Left cardiac atrium (tissue), 4 donors: Measurements from ENCODE around the gene ABCG5. TPM values are rescaled to one million over a fixed set of nuclear protein-coding genes. Genes with fewer than 3 reads are reported as not detected.
A peak's percentile ranks its signal among the peaks of the same experiment; 100 is the strongest.

ENCODE experiments used
- ATAC-seq, 2 donors: fragments of 200-7000 bp; cut with Tn5 transposase; one replicate each; pipeline ENCODE4 v1.9.1; 2020; ENCODE audit warnings: mild to moderate bottlenecking in 2 of 2, moderate library complexity in 2 of 2
- DNase-seq: peaks from one replicate; pipeline ENCODE4 v3.0.0-alpha.2; 2020
- intact Hi-C, 2 donors: fragments of 100-400 bp; cut with DNase I; formaldehyde crosslinking; loops; one replicate each; pipeline versions ENCODE4 v1.14.1 to v1.15.1; 2022 to 2023
- long read RNA-seq: library from polyadenylated mRNA; unstranded; transcript quantifications from one replicate; pipeline ENCODE4 v2.0.0, GENCODE V29; 2021
- total RNA-seq, 2 donors: library from RNA; stranded (reverse); fragmentation: NEBNext Ultra II Directional; extraction: Animal tissue kit (Norgen Biotek cat#: 25700); gene quantifications; one replicate each; pipeline ENCODE4 v1.2.1, GENCODE V29; 2021
- donor health status: DM: no; HTN: yes; CAD: no.
- donor health status: DM: no; HTN: yes; CAD: no; lungs with severe emphysema.
- donor health status: DM: yes; HTN: yes; CAD: no.
- donor health status: Dilated cardiomyopathy.

The ABCG5 gene
- total RNA-seq: not detected
- long read RNA-seq: 0 reads

GRCh38 chr2:43838560-43839267 lies at the start of gene ABCG5, which contains the start of gene ABCG8:
TSS of gene ABCG5 (minus strand) at chr2:43838839. CDS start at chr2:43838679, 160 bp downstream.
TSS of gene ABCG8 (plus strand) at chr2:43838971. CDS start at chr2:43839054, 83 bp downstream.
- intact Hi-C loops: no loop called here
- ATAC-seq (no peak), DNase-seq (no peak)

GRCh38 chr2:43887176-43887575 lies 48.5 kb upstream of the ABCG5 start:
- DNase-seq (no peak), ATAC-seq (no peak)
- intact Hi-C loops: no loop called here

GRCh38 chr2:43885132-43885632 lies 46.5 kb upstream of the ABCG5 start:
- ATAC-seq: no peak
- intact Hi-C loops: no loop called here

GRCh38 chr2:43884689-43885088 lies 46.0 kb upstream of the ABCG5 start:
- ATAC-seq: no peak
- intact Hi-C loops: no loop called here
- no peak for DNase-seq

More at GRCh38 chr2:43885132-43885632, 46.5 kb upstream of the ABCG5 start:
- no peak for DNase-seq

GRCh38 chr2:43882312-43882711 lies 43.7 kb upstream of the ABCG5 start:
- intact Hi-C loops: no loop called here
- DNase-seq (no peak), ATAC-seq (no peak)

- intact Hi-C loops: no loop called here
- ATAC-seq: no peak
- no peak for DNase-seq
These were observed 42.3 kb upstream of the ABCG5 start for GRCh38 chr2:43880952-43881351.

- ATAC-seq (no peak), DNase-seq (no peak)
- intact Hi-C loops: no loop called here
These were observed 41.8 kb upstream of the ABCG5 start for GRCh38 chr2:43880471-43880870.

GRCh38 chr2:43879261-43879660 lies 40.6 kb upstream of the ABCG5 start:
- intact Hi-C loops: no loop called here
- ATAC-seq (no peak), DNase-seq (no peak)

- intact Hi-C loops: no loop called here
- ATAC-seq (peak; percentile 73 to 75), DNase-seq (peak; percentile 48)
These were observed 39.3 kb upstream of the ABCG5 start for GRCh38 chr2:43877782-43878464.

- intact Hi-C loops: no loop called here
- no peak for DNase-seq
- ATAC-seq: no peak
These were observed 36.3 kb upstream of the ABCG5 start for GRCh38 chr2:43874776-43875451.

- DNase-seq (no peak), ATAC-seq (no peak)
- intact Hi-C loops: no loop called here
These were observed 33.5 kb upstream of the ABCG5 start for GRCh38 chr2:43872151-43872550.

- no peak for DNase-seq
- no peak for ATAC-seq
- intact Hi-C loops: no loop called here
These were observed 16.7 kb upstream of the ABCG5 start for GRCh38 chr2:43855292-43855691.

GRCh38 chr2:43854671-43855070 lies 16.0 kb upstream of the ABCG5 start:
- intact Hi-C loops: no loop called here
- DNase-seq (no peak), ATAC-seq (no peak)

- ATAC-seq (no peak), DNase-seq (no peak)
- intact Hi-C loops: no loop called here
These were observed 14.8 kb upstream of the ABCG5 start for GRCh38 chr2:43853141-43854081.

GRCh38 chr2:43852196-43852730 lies 13.6 kb upstream of the ABCG5 start:
- no peak for DNase-seq
- intact Hi-C loops: no loop called here
- no peak for ATAC-seq

- ATAC-seq (no peak), DNase-seq (no peak)
- intact Hi-C loops: no loop called here
These were observed 12.7 kb upstream of the ABCG5 start for GRCh38 chr2:43851011-43851980.

GRCh38 chr2:43848214-43848613 lies 9.6 kb upstream of the ABCG5 start:
- DNase-seq: no peak
- intact Hi-C loops: no loop called here
- no peak for ATAC-seq
